Measurements from ENCODE around the gene DCST2.

The DCST2 gene

DNA sequence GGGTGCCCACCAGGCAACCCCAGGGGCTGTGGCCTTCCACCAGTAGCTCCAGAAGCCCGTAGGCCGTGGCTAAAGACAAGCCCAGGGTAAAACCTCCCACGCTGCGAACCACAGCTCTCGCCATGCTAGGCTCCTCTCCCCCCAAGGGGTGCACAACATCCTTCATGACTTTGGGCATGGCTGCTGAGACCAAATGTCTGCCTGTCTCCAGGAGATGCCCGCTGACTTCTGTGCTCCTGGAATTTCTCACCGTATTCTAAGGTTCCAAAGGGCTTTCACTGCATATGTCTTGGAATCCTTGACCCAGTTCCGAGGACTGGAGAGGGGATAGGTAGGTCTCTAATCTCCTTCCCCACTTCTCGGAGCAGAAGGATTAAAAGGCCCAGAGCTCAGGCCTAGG, at the start of gene DCST2, which contains the start of gene DCST1:
Gene DCST2, minus strand, starts transcription at position 258 of the 400 bp plus-strand sequence. Its CDS starts 80 bp downstream, at position 178.
Gene DCST1, plus strand, starts transcription at position 301 of the 400 bp plus-strand sequence. CDS start 213 bp downstream, outside the sequence.
- no peak for DNase-seq (ENCODE audit: low read depth in 1 of 2, low spot score in 1 of 2)

DNA sequence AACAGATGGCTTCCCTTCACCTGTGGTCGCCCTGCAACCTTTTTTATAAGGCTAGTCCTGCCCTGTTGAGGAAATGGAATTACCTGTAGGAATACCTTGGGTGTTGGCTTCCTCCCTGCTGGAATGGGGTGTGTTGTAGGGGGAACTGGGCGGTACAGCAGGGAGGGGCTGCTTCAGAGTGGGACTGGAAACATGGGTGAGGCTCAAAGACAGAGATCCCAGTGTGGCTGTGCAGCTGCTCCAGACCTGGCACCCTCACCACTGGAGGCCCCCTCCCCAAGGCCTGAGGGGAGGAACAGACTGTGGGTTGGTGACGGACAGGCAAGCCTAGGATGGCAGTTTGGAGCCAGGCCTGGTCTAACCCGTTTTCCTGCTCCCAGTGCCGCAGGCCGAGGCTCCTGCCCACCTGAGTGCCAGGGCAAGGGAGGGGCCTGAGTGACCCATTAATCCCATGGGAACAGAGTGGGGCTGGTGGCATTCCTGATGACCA, 49.5 kb upstream of the DCST2 start:
- DNase-seq (ENCODE audit: low read depth in 1 of 2, low spot score in 1 of 2), result no peak

DNA sequence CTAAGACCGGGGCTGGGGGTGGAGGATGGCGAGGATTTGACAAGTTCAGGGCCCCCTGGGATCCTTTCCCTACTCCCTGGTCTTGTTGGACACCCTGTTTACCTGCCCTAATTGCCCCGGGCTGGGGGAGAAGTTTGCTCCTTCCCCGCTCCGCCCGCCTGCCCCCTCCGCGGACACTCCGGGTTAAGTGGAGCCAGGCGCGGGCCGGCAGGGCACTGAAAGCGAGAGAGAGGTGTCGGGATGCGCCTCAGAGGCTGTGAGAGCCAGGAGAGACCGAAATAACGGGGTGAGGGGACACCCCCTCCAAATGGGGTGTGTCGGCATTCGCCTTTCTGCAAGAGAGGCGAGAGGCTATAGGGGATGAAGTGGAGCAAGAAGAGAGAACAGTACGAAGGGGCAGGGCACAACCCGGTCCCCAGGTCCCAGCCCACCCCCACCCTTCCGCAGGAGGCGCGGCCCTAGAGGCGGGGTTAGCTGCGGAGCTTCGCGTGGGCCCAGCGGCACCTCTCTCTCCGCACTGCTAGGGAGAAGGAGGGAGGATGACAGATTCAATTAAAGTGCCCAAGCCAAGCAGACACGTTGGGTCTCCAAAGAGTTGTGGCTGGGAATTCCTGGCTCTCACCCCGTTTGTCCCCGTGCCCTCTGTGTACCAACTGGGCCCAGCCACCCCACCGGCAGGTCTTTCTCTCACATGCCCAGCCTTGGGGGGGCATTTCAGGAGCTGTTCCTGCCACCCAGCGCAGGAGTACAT, 48.9 kb upstream of the DCST2 start:
- DNase-seq (ENCODE audit: low read depth in 1 of 2, low spot score in 1 of 2), result no peak

DNA sequence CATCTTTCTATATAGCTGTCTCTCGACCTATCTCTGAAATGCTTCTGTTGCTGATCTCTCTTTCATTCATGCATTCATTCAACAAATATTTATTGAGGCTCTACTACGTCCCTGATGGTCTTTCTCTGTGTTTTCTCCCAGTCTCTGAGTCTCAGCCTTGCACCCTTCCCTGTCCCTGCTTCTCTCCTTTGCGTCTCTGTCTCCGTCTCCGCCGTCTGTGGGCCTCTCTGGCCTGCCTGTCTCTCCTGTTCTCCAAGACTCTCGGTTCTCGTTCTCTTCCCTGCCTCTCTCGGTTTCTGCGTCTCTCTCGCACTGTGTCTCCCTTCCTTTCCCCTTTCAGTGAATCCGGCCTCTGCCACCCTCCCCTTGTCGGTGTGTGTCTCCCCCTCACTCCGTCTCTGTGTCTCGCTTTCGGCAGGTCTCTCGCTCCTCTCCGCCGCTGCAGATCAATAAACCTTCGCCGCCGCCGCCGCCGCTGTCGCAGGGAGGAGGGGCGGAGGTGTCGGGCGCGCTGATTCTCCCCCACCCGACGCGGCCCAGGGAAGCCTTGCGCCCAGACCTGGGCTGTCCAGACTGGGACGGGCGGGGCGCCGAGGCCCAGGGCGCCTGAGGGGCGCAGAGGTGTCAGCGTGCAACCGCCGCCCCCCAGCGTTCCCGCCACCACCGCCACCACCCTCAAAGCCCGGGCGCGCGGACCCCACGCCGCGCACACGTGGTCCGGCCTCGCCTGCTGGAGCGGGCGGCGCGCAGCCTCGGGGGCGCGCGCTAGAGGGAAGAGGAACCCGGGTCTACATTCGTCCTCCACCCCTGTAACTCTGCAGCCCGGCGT, 48.1 kb upstream of the DCST2 start:
- no peak for DNase-seq (ENCODE audit: low read depth in 1 of 2, low spot score in 1 of 2)

DNA sequence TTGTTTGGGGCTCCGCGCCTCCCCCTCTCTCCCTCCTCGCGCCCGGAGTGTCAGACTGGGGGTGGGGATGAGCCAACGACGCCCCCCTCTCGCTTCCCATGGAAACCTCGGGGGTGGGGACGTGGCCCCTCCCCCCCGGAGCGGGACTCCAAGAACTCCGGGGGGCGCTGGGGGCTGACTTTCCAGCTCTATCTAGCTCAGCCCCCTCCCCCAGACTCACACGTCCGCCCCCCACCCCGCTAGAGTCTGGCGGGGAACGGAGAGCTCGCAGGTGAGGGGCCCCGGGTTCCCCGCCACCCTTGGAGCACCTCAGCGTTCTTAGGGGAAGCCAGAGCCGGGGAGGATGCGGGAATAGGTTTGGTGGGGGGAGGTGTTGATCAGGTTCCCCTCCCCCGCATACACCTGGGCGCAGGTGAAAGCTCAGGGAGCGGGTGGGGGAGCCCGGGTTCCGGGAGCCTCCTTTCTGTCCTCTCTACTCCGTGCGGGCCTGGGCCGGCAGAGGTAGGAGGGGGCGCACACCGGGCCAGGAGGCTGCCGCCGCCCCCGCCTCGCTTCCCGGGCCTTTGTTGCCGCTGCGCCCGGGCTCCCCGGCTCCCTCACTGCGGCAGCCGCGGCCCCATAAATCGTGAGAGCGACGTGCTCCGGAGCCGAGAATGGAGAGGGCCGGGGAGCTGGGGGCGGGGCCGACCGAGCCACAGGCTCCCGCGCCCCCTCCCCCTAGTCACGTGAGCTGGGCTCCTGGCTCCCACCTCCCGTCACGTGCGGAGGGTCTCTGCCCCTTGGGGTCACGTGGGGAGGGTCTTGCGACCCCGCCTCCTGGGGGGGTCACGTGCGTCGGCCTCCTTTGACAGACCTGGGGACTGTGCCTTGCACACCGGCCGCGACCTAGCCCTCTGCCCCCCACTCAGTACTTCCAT, 47.0 kb upstream of the DCST2 start:
- no peak for DNase-seq (ENCODE audit: low read depth in 1 of 2, low spot score in 1 of 2)

DNA sequence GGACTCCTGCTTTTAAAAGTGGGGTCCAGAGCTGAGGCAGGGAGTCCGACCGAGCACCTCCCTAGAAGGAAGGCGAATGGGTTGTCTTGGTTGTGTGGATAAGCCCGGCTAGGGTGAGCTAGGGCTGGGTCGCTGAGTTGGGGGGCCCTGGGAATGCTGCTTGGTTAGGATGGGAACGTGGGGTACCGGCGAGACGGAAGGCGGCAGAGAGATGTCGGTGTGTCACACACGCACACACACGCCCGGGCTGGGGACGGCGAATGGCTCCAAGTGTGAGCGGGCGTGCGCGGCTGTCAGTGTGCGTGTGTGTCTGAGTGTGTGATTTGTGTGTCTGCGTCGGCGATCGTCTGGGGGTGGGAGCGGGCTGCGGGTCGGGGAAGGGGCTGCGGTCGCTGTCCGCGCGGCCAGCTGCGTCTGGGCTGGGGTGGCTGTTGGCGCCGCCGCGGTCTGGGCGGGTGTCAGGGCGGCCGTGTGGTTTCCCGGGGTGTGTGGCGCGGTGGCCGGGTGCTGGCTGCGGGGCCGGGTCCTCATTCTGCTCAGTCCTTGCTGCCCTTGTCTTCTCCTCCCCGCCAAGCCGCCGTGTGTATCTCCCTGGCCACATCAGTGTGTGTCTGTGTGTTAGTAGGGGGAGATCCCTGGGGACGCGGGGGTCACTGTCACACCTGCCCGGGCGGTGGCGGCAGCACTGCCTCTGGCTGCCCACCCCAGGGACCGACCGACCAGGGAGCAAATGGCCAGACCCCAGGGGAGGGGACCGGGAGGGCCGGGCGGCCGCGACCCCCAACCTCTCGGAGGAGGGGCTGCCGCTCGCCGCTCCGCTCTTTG, 46.1 kb upstream of the DCST2 start:
- no peak for DNase-seq (ENCODE audit: low read depth in 1 of 2, low spot score in 1 of 2)

DNA sequence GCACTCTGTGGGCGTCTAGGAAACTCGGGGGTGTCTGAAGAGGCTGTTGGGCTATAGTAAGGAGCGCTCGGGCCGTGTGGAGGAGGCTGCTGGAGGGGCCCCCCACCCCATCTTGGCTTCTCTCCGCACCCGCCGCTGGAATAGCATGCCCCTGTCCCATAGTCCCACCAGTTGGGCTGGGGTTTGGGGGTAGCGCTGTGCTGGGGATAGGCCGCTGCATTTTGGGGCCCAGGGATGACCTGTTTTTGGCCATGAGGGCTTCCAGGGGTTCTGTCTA, 45.6 kb upstream of the DCST2 start:
- no peak for DNase-seq (ENCODE audit: low read depth in 1 of 2, low spot score in 1 of 2)

DNA sequence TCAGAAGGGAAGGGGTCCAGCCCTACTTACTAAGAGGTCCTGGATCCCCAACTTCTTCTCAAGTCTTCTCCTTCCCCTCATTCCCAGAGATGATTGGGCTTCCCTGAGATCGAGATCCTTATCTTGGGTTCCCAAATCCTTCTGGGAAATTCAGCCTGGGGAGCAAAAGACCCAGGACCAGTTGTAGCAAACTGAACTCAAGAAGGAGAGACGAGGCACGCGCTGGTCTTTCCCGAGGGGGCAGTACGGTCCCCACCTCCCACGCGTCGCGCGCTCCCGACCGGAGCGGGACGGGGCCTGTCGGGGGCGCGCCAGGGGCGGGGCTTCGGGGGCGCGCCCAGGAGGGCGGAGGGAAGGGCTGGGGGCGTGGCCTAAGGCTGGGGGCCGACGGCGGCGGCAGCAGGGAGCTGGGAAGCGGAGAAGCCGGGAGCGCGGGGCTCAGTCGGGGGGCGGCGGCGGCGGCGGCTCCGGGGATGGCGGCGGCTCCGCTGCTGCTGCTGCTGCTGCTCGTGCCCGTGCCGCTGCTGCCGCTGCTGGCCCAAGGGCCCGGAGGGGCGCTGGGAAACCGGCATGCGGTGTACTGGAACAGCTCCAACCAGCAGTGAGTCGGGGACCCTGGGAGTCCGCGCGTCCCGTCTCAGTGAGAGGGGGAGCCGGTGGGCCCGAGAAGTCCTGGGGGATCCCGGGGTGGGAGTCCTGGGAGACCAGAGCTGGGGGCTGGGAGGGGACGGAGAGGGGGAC, 45.1 kb upstream of the DCST2 start, which contains the start of gene EFNA3:
Gene EFNA3, plus strand, starts transcription at position 369 of the 741 bp plus-strand sequence. Its CDS starts 105 bp downstream, at position 474.
- peak in 1 of 2 donors; percentile 51 for DNase-seq (ENCODE audit: low read depth in 1 of 2, low spot score in 1 of 2)

DNA sequence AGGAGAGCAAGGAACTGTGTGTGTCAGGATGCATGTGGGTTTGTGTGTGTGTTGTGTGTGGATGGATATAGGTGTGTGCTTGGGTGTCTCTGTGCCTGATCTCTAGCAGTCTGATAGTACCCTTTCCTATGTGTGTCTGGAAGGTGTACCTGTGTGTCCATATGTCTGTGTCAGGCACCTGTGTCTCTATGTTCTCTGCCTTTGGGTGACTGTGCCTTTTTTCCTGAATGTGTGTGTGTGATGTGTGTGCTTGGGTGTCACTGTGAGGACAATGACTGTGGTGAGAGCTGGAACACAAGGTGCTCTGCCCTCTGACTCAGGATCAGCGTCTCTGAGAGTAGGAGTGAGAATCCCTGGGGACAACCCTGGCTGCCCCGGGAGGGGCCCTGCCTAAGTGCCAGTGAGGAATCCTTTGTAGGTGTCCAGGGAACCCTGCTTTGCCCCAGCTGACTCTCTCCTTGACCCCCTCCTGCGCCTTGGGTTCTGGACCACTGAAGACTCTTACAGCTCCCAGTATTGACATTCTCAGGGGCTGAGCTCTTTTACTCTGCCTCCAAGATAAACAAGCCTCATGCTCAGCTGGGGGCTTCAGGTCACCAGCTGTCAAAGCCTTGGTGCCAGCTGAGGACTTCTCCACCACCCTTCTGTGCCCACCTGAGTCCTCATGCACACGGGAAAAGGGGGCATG, 44.3 kb upstream of the DCST2 start:
- DNase-seq (ENCODE audit: low read depth in 1 of 2, low spot score in 1 of 2), result no peak

DNA sequence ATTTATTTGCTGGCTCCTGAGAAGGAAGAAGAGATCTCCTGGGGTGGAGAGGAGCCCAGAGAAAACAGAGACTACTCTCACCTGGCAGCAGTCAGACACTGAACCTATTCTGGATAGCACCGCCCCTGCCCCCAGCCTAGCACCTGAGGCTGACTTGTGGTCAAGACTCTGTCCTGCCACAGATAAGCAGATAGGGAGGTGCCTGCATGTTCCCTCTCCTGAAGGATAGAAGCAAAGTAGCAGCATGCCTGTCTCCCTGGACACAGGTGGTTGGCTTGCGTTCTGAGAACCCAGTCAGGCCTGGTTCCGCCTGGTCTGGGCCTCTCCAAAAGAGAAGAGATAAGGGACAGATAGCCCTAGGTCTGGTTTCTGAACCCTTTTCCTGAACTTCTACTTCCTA, 43.8 kb upstream of the DCST2 start:
- no peak for DNase-seq (ENCODE audit: low read depth in 1 of 2, low spot score in 1 of 2)

DNA sequence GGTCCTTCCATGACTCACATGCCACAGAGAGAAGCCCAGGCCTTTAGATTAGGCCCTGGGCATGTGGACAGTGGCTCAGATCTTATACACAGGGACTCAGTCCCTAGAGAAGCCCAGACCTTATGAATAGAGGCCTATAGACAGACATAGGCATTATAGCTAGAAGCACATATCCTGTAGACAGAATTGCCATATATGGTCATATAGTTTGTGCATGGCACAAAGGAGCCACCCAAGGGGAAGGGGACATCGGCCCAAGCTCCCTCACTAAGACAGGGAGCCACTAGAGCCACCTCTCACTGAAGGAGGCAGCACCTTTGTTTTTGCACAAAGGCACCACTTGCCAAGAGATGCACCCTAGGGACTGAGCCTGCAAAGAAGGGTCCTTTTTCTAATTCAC, 42.8 kb upstream of the DCST2 start:
- DNase-seq (ENCODE audit: low read depth in 1 of 2, low spot score in 1 of 2), result no peak

DNA sequence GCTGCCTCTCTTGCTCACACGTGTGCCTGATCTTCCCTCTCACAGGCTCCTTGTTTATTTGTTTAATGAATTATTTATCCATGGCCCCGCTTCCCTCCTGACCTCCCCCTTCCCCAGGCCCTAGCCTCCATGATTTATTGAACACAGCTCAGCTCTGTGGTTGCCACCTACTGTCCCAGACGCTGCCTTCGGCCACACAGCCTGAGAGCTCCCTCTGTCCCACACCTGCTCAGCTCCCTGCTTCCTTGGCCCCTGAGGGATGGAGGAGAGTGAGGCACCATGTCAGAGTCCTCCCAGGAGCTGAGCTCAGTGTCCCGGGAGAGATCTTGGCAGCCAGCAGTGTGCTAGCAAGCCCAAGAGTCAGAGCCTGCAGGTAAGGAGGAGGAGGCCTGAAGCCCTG, 42.0 kb upstream of the DCST2 start:
- DNase-seq (ENCODE audit: low read depth in 1 of 2, low spot score in 1 of 2), result no peak

DNA sequence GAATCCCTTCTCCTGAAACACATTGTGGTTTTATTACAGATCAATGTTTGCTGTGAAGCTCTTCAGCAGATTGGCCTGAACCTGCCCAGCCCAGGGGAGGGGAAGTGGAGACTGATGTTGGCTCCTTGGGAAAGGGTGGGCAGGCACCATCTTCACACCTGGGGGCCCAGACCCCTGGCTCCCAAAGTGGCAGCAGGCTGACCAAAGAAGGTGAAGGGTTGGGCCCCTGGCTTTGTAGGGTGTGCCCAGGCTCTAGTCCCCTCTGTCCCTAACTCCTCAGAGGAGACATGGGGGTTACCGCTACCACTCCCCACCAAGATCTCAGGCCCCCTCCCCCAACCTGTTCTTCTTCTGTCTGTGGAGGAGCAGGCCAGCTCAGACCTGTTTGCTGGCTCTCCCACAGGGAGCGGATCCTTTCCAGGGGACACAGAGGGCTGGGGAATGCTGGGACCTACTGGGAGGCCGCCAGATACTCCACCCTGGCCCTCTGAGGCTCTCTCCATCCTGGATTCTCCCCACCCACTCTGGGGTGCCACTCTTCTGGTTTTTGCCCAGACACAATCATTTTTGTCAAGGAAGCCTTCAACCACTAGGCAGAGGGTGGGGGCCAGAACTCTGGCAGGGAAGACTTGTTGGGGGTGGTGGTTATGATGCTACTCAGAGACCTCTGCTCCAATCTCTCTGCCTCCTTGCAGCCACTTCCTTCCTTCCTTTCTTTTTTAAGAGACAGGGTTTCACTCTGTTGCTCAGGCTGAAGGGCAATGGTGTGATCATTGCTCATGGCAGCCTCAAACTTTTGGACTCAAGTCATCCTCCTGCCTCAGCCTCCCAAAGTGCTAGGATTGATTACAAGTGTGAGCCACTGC, 40.0 kb upstream of the DCST2 start:
- DNase-seq (ENCODE audit: low read depth in 1 of 2, low spot score in 1 of 2), result no peak

DNA sequence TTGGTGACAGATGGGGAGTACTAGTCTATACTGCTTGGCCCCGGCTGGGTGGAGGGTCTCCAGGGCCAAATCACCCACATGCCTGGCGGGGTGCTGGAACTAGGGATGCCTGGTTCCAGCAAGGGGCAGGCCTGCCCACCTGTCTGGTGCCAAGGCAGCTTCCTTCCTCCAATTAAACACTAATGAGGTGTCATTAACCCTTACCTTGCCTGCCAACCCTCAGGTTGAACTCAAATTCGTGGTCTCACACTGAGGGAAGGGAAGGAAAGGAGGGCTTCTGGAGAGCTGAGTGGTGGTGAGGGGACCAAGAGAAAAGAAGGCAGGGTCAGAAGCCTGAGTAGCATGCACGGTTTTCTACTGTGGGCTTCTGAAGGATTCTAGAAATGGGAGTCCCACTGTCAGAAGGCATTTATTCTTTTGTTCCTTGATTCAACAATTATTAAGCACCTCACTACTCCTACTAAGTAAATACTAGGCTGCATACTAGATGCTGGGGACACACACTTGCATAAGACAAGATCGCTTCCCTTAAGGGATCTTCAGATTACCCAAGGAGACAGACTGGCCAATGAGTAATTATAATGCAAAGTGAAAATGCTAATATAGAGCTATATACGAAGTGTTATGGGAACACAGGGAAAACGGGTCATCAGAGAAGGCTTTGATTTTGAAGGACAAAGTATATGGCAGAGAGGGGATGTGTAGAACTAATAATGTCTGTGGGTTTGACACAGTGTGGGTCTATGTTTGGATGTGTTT, 39.1 kb upstream of the DCST2 start:
- no peak for DNase-seq (ENCODE audit: low read depth in 1 of 2, low spot score in 1 of 2)

DNA sequence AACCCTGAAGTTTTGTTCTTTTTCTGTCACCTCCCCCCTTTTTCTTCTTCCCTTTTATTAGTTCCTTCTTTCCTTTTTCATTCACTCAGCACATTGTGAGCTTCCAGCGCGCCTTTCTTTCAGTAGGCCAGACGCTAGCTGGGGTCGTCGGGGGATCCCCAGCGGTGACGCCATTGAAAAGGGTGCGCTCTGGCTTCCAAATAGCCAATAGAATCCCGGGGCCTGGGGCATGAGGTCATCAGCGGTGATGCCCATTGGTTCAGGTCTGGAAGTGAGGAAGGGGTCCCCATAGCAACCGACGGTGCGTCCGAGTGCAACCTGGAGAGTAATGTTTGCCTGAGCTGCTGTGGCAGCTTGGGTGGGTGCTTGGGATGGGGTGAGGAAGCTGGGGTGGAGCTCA, 38.1 kb upstream of the DCST2 start:
- no peak for DNase-seq (ENCODE audit: low read depth in 1 of 2, low spot score in 1 of 2)

DNA sequence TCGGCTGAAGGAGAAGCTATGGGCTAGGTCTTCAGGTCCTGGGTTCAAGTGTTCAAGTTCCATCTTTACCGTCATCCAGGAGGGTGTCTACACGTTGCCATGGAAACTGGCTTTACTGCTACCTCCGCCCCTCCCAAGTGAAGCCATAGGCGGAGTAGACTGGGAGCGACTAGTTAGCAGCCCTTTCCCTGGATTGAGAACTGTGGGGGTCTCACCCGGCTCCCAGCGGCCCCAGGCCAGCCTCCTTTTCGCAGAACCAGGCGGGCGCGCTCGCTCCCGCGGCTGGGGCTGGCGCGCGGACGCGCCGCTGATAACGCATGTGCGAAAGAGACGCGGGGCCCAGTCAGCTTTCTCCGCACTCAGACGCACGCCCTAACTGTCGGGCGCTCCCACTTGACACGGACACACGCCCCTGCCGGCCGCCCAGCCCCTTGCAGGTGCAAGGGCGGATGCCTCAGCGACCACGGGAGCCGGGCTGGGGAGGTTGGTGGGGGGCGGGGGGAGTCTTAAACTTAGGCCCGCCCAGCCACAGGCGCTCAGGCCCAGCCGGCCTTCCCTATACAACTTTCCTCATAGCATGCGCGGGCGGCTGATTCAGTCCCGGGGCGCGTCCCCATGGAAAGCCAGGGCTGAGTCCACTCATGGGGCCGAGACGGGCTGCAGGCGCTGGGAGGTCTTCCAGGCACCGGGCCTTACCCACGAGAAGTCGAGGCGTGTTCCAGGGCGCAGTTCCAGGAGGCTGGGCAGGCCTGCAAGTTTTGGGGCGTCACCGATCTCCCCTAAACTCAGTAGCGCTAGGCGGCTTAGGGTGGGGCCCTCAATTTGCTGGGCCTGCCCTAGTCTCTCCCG, 37.4 kb upstream of the DCST2 start:
- DNase-seq (ENCODE audit: low read depth in 1 of 2, low spot score in 1 of 2), result peak; percentile 41 to 62

Data from activated T-helper 1 cell treated with anti-CD3 and anti-CD28 coated beads, Interleukin-2, amount 50 U/mL, for 16 hours (primary cell).